Epithelial cell of esophagus (primary cell): ENCODE results near the gene ASB10.

Experiments
- DNase-seq: peaks from one replicate; pipeline ENCODE4 v3.0.0; 2010; ENCODE audit warnings: low read depth
- H3K4me3 ChIP-seq: 2 replicates; pipeline ENCODE4 v1.5.1; 2011; ENCODE audit warnings: mild to moderate bottlenecking, low read length, control low read depth
- CTCF ChIP-seq: IDR thresholded peaks from 2 replicates; pipeline ENCODE4 v1.5.1; 2011; ENCODE audit warnings: low read depth, mild to moderate bottlenecking, low read length, control low read depth, inconsistent platforms; ENCODE audit not compliant: insufficient read depth; ENCODE audit errors: missing control alignments

ASB10 gene

DNA sequence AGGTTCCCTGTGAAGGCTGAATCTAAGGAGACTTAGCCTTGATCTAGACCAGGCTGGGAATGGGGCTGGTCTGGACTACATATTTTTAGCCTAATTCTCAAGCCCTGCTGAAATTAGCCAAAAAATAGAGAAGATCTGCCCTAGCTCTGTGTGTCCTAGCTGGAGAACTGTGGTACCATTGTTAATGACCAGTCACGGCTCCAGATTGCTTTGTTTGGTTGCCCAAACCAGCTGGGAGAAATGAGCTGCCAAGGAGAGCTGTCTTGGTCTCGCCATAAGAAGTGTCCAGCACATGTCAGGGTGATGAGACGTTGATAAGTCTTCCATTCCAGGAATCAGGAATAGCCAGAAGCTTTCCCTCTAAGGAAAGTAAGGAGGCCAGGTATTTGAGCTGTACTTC lies 40.3 kb downstream of the ASB10 start:
- DNase-seq: no peak
- no peak overlapping the region for H3K4me3 ChIP-seq
- TF ChIP-seq CTCF: no peak

GRCh38 chr7:151144387-151144786 lies 42.7 kb downstream of the ASB10 start:
- DNase-seq: no peak
- no peak overlapping the region for H3K4me3 ChIP-seq
- no peak for TF ChIP-seq CTCF

- no peak for DNase-seq
- no peak for TF ChIP-seq CTCF
- no peak overlapping the region for H3K4me3 ChIP-seq
Measured at GRCh38 chr7:151143261-151144015, 43.6 kb downstream of the ASB10 start.

GRCh38 chr7:151142686-151143040 lies 44.4 kb downstream of the ASB10 start:
- DNase-seq: no peak
- no peak for TF ChIP-seq CTCF
- H3K4me3 ChIP-seq: no peak overlapping the region

DNA sequence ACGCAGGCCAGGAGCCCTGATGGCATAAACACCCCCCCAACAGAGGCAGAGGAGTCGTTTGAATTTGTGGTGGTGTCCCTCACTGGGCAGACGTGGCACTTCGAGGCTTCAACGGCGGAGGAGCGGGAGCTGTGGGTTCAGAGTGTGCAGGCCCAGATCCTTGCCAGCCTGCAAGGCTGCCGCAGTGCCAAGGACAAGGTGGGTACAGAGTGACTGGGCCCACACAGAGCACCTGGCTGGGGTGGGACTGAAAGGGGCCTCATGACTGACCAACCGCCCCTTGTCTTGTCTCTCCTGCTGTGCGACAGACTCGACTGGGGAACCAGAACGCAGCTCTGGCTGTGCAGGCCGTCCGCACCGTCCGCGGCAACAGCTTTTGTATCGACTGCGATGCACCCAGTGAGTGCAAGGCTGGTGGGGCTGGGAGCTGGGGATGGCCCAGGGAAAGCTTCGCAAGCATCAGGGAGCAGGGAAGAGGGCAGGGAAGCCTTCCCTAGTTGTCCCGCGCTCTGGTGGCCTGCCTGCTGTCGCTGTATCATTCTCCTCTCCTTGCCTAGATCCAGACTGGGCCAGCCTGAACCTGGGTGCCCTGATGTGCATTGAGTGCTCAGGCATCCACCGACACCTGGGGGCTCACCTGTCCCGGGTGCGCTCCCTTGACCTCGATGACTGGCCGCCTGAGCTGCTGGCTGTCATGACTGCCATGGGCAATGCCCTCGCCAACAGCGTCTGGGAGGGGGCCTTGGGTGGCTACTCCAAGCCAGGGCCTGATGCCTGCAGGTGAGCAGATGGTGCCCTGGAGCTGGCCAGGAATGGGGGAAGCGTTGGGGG lies 45.0 kb downstream of the ASB10 start:
- no peak for TF ChIP-seq CTCF
- DNase-seq: no peak
- no peak overlapping the region for H3K4me3 ChIP-seq

DNA sequence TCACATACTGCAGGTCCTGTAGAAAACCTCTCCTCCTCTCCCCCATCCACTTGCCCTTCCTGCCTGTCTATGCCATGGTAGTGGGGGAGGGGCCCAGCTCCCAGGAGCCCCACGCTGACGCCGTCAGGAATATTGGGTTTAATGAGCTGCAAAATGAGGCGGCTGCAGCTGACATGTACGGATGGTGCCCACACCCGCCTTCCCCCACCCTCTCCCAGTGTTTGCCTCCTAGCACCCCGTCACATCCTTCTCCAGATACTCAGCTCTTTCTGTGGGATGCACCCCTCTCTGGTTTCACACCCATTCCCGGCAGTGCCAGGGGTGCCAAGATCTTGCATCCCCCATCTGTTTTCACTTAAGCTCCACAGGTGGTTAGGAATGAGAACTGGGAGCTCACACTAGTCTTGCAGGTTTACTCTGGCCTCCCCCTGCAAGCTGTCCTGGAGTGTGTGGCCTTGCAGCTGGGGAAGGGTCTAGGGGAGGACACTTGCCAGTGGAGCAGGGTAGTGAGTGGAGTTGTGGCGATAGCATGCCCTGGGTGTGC lies 45.7 kb downstream of the ASB10 start:
- TF ChIP-seq CTCF: no peak
- no peak overlapping the region for H3K4me3 ChIP-seq
- DNase-seq: no peak
